A549 (cell line): Measurements from ENCODE around the gene FAM120A. TPM values are rescaled to one million over a fixed set of nuclear protein-coding genes. Genes with fewer than 3 reads are reported as not detected.

ENCODE experiments used
- ATAC-seq, 2 experiments: fragments of 200-7000 bp in 1 of 2; fragments of >200 bp in 1 of 2; cut with Nextera tagmentation in 1 of 2; cut with Tn5 transposase in 1 of 2; 3 replicates each; pipeline versions ENCODE4 v1.8.0 to v1.9.1; 2018 to 2020; ENCODE audit warnings: mild to moderate bottlenecking in 1 of 2, moderate library complexity in 1 of 2
- CTCF ChIA-PET: fragments of 300-600 bp; sonication (Branson Sonifier 250); formaldehyde crosslinking; extraction: SDS; loops from one replicate; lab custom pipeline; 2021; ENCODE audit warnings: antibody characterized with exemption, inconsistent platforms; lab: Yijun Ruan, JAX
- POLR2A ChIA-PET: fragments of 350-600 bp; formaldehyde crosslinking; extraction: SDS; loops from one replicate; lab custom pipeline; 2021; ENCODE audit warnings: antibody characterized with exemption, inconsistent platforms; lab: Yijun Ruan, JAX
- DNase-seq, 2 experiments: peaks; one replicate each; pipeline versions ENCODE4 v3.0.0 to v3.0.0-alpha.2; 2011 to 2016; ENCODE audit warnings: low read depth in 1 of 2, low spot score in 1 of 2
- FAIRE-seq: peaks from 2 replicates; lab custom pipeline; 2011; peaks lifted over from hg19 to GRCh38; lab: Jason Lieb, UNC
- H3K27ac ChIP-seq, 2 experiments: fragments of >200 bp; sonication (Bioruptor Twin); formaldehyde crosslinking; 3 replicates each; pipeline ENCODE4 v1.5.1; 2016 to 2017
- H3K4me1 ChIP-seq: fragments of >200 bp; sonication (Bioruptor Twin); formaldehyde crosslinking; 3 replicates; pipeline ENCODE4 v1.6.1; 2016
- H3K4me2 ChIP-seq: fragments of >200 bp; sonication (Bioruptor Twin); formaldehyde crosslinking; 3 replicates; pipeline ENCODE4 v1.6.1; 2016
- H3K4me3 ChIP-seq: fragments of >200 bp; sonication (Bioruptor Twin); formaldehyde crosslinking; 3 replicates; pipeline ENCODE4 v1.5.1; 2016
- H3K9me3 ChIP-seq: fragments of >200 bp; sonication (Bioruptor Twin); formaldehyde crosslinking; 3 replicates; pipeline ENCODE4 v1.6.1; 2016
- CEBPB ChIP-seq, 2 experiments: fragments of >200 bp in 1 of 2; sonication (Bioruptor Twin) in 1 of 2; formaldehyde crosslinking in 1 of 2; IDR thresholded peaks; 2 replicates each; pipeline ENCODE4 v1.6.1; 2012 to 2016
- E2F6 ChIP-seq: IDR thresholded peaks from 2 replicates; pipeline ENCODE4 v1.6.1; 2012; ENCODE audit warnings: low read depth, borderline replicate concordance
- EHMT2 ChIP-seq: fragments of 200-600 bp; sonication (generic); IDR thresholded peaks from 2 replicates; pipeline ENCODE4 v1.6.1; 2016; ENCODE audit warnings: antibody characterized with exemption, low read depth, mild to moderate bottlenecking, moderate library complexity
- FOXS1 ChIP-seq: fragments of 250-450 bp; sonication (Bioruptor Pico); IDR thresholded peaks from 2 replicates; pipeline ENCODE4 v1.5.0; 2020; ENCODE audit warnings: mild to moderate bottlenecking, moderate library complexity
- HEYL ChIP-seq: fragments of 250-450 bp; sonication (Bioruptor Pico); IDR thresholded peaks from 2 replicates; pipeline ENCODE4 v1.8.0; 2021; ENCODE audit warnings: mild to moderate bottlenecking, moderate library complexity
- HOXB5 ChIP-seq: fragments of 250-450 bp; sonication (Bioruptor Pico); IDR thresholded peaks from 2 replicates; pipeline ENCODE4 v1.5.0; 2020; ENCODE audit warnings: mild to moderate bottlenecking, moderate library complexity
- KDM1A ChIP-seq: fragments of 200-600 bp; sonication (generic); IDR thresholded peaks from 2 replicates; pipeline ENCODE4 v1.6.1; 2016; ENCODE audit warnings: low read depth, mild to moderate bottlenecking
- MAFK ChIP-seq: fragments of 450-650 bp; IDR thresholded peaks from 2 replicates; pipeline ENCODE4 v1.6.1; 2014; ENCODE audit not compliant: partially characterized antibody
- NFE2L2 ChIP-seq: fragments of 150-350 bp; conservative IDR thresholded peaks from 2 replicates; pipeline ENCODE4 v1.6.1; 2014; ENCODE audit warnings: low read length
- NR3C1 ChIP-seq: fragments of >200 bp; sonication (Bioruptor Twin); formaldehyde crosslinking; IDR thresholded peaks from 3 replicates; pipeline ENCODE4 v1.6.1; 2017
- POLR2AphosphoS2 ChIP-seq: conservative IDR thresholded peaks from 2 replicates; pipeline ENCODE4 v1.6.1; 2012; ENCODE audit warnings: low read length, improper control_type of control experiment, inconsistent platforms
- RAD21 ChIP-seq, 2 experiments: fragments of >200 bp in 1 of 2; sonication (Bioruptor Twin) in 1 of 2; formaldehyde crosslinking in 1 of 2; IDR thresholded peaks in 1 of 2; conservative IDR thresholded peaks in 1 of 2; 2 replicates in 1 of 2; 3 replicates in 1 of 2; pipeline ENCODE4 v1.6.1; 2012 to 2018; ENCODE audit warnings: inconsistent platforms in 1 of 2
- RARB ChIP-seq: fragments of 250-450 bp; sonication (Bioruptor Pico); IDR thresholded peaks from 2 replicates; pipeline ENCODE4 v1.8.0; 2021; ENCODE audit warnings: mild to moderate bottlenecking, moderate library complexity
- RCOR1 ChIP-seq: fragments of 150-350 bp; IDR thresholded peaks from 2 replicates; pipeline ENCODE4 v1.6.1; 2014; ENCODE audit warnings: antibody characterized with exemption, low read length, low read depth
- RFX5 ChIP-seq: fragments of 450-650 bp; IDR thresholded peaks from 2 replicates; pipeline ENCODE4 v1.7.1; 2014; ENCODE audit warnings: antibody characterized with exemption, mild to moderate bottlenecking, moderate library complexity
- SREBF2 ChIP-seq: fragments of 450-650 bp; IDR thresholded peaks from 2 replicates; pipeline ENCODE4 v1.6.1; 2014; ENCODE audit warnings: mild to moderate bottlenecking, moderate library complexity
- TP53 ChIP-seq: fragments of 250-450 bp; sonication (Bioruptor Pico); IDR thresholded peaks from 2 replicates; pipeline ENCODE4 v1.5.0; 2021; ENCODE audit warnings: mild to moderate bottlenecking, moderate library complexity
- ZNF302 ChIP-seq: fragments of 250-450 bp; sonication (Bioruptor Pico); IDR thresholded peaks from 2 replicates; pipeline ENCODE4 v1.9.0; 2021; ENCODE audit warnings: inconsistent platforms, mild to moderate bottlenecking, moderate library complexity
- WGBS: methylation state at CpG from one replicate; pipeline ENCODE4 v1.1.6; 2017; ENCODE audit errors: missing lambda C conversion rate; 5-methylcytosine and 5-hydroxymethylcytosine counted together
- polyA plus RNA-seq, 4 experiments: library from polyadenylated mRNA; depleted of rRNA in 3 of 4; stranded (reverse); fragments of >200 nt; fragmentation: RNase III in 1 of 4; extraction: RNeasy Plus Mini Kit Qiagen cat#74134 plus additional on column Dnase treatment in 1 of 4; gene quantifications; 2 replicates in 3 of 4; 3 replicates in 1 of 4; pipeline ENCODE4 v1.2.3, GENCODE V29; 2011 to 2017
- TF ChIP-seq, protein P1 (sequence below): fragments of 200-600 bp; sonication (generic); IDR thresholded peaks from 2 replicates; pipeline ENCODE4 v1.6.1; 2016; ENCODE audit warnings: antibody characterized with exemption, mild to moderate bottlenecking, moderate library complexity
- TF ChIP-seq, protein P2 (sequence below): fragments of 250-450 bp; sonication (Bioruptor Pico); IDR thresholded peaks from 2 replicates; pipeline ENCODE4 v1.5.0; 2020; ENCODE audit warnings: low read depth, mild to moderate bottlenecking, moderate library complexity

The FAM120A gene
- polyA plus RNA-seq, 2 of the 4 experiments (the other 2 are of a cell fraction): 86.3 to 111 TPM

- H3K4me3 ChIP-seq: no peak overlapping the region
- POLR2A ChIA-PET: no interaction called here
- H3K4me2 ChIP-seq: no peak overlapping the region
- no peaks in the 10 kb centered on the region for H3K9me3 ChIP-seq
- peaks cover 14% of the 10 kb centered on the region; the same call in 1 of the 3 replicates for H3K4me1 ChIP-seq
- no peak for ATAC-seq
- no peak for FAIRE-seq
- WGBS: 96% methylated on average over 2 of the region's 2 CpGs
- H3K27ac ChIP-seq: no peak overlapping the region
- CTCF ChIA-PET: interaction anchor here (1.0 to 1.4 kb wide), 2 partner anchors 23 to 355 kb away, joined by 3 read pairs; no protein-coding TSS in a partner anchor
- DNase-seq: no peak
- TF ChIP-seq KDM1A: no peak
- TF ChIP-seq EHMT2: no peak
- TF ChIP-seq, protein P1, sequence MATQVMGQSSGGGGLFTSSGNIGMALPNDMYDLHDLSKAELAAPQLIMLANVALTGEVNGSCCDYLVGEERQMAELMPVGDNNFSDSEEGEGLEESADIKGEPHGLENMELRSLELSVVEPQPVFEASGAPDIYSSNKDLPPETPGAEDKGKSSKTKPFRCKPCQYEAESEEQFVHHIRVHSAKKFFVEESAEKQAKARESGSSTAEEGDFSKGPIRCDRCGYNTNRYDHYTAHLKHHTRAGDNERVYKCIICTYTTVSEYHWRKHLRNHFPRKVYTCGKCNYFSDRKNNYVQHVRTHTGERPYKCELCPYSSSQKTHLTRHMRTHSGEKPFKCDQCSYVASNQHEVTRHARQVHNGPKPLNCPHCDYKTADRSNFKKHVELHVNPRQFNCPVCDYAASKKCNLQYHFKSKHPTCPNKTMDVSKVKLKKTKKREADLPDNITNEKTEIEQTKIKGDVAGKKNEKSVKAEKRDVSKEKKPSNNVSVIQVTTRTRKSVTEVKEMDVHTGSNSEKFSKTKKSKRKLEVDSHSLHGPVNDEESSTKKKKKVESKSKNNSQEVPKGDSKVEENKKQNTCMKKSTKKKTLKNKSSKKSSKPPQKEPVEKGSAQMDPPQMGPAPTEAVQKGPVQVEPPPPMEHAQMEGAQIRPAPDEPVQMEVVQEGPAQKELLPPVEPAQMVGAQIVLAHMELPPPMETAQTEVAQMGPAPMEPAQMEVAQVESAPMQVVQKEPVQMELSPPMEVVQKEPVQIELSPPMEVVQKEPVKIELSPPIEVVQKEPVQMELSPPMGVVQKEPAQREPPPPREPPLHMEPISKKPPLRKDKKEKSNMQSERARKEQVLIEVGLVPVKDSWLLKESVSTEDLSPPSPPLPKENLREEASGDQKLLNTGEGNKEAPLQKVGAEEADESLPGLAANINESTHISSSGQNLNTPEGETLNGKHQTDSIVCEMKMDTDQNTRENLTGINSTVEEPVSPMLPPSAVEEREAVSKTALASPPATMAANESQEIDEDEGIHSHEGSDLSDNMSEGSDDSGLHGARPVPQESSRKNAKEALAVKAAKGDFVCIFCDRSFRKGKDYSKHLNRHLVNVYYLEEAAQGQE: no peak
- no peak for TF ChIP-seq ZNF302 (CRISPR knock-in tag)
- no peak for TF ChIP-seq RFX5
- TF ChIP-seq FOXS1: no peak
- no peak for TF ChIP-seq RARB (CRISPR knock-in tag)
- TF ChIP-seq, protein P2, sequence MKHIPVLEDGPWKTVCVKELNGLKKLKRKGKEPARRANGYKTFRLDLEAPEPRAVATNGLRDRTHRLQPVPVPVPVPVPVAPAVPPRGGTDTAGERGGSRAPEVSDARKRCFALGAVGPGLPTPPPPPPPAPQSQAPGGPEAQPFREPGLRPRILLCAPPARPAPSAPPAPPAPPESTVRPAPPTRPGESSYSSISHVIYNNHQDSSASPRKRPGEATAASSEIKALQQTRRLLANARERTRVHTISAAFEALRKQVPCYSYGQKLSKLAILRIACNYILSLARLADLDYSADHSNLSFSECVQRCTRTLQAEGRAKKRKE (CRISPR knock-in tag): no peak
- TF ChIP-seq SREBF2: no peak
- TF ChIP-seq MAFK: no peak
- TF ChIP-seq NR3C1: no peak
- TF ChIP-seq, all 56 proteins: peak for 0
These were observed 56.3 kb downstream of the FAM120A start for GRCh38 chr9:93507768-93508167.

DNA sequence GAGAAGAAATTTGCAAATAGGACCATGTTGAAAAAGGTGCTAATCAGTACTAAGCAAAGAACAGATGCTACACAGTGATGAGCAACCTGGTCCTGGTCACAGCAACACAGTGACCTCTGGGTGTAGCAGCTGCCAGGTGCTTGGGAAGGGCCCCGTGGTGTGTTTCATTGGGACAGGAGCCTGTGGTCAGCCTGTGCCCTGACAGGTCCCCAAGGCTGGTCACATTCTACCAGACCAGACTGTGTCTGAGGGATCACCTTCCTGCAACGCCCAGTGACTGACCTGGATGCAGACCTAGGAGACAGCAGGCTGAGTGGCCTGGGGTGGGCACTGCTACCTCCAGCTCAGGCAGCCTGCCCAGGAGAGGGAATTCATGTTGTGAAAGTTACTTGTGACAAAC lies 56.7 kb downstream of the FAM120A start:
- FAIRE-seq (no peak), ATAC-seq (peak; percentile 28 to 42; a peak in 2 of 6 replicates), DNase-seq (no peak)
- WGBS: 96% methylated on average over 2 of the region's 2 CpGs
- H3K9me3 ChIP-seq: no peaks in the 10 kb centered on the region
- H3K4me1 ChIP-seq: peaks cover 14% of the 10 kb centered on the region; the same call in 1 of the 3 replicates
- TF ChIP-seq HEYL (CRISPR knock-in tag): no peak
- TF ChIP-seq RAD21 (conservative IDR thresholded peaks at IDR 0.05 in 1 of 2, IDR thresholded peaks at IDR 0.05 in 1 of 2): no peak
- TF ChIP-seq, protein P2 (CRISPR knock-in tag): no peak
- TF ChIP-seq RCOR1: no peak
- no peak for TF ChIP-seq CEBPB (IDR thresholded peaks at IDR 0.05)
- TF ChIP-seq E2F6: no peak
- no peak for TF ChIP-seq MAFK
- TF ChIP-seq TP53 (CRISPR knock-in tag): no peak
- TF ChIP-seq NFE2L2: no peak
- no peak for TF ChIP-seq POLR2AphosphoS2
- TF ChIP-seq ZNF302 (CRISPR knock-in tag): no peak
- TF ChIP-seq HOXB5 (CRISPR knock-in tag): no peak
- no peak for TF ChIP-seq SREBF2
- CTCF ChIA-PET: interaction anchor here (1.0 to 1.4 kb wide), 2 partner anchors 23 to 356 kb away, joined by 3 read pairs; no protein-coding TSS in a partner anchor
- H3K27ac ChIP-seq: no peak overlapping the region
- POLR2A ChIA-PET: no interaction called here
- H3K4me3 ChIP-seq: no peak overlapping the region
- H3K4me2 ChIP-seq: no peak overlapping the region
